Endothelial cell of umbilical vein (primary cell): ENCODE data around the gene REPIN1. TPM values are rescaled to one million over a fixed set of nuclear protein-coding genes. Genes with fewer than 3 reads are reported as not detected.

Source experiments
- BruUV-seq: library from RNA; stranded (reverse); fragments of 400-500 nt; replicated peaks from 2 replicates; lab custom pipeline; 2021; lab: Mats Ljungman, UMichigan
- CTCF ChIA-PET: fragments of 300-600, 350-600 bp; sonication (Branson Sonifier 250); formaldehyde crosslinking; loops from one replicate; lab custom pipeline; 2021; ENCODE audit warnings: antibody characterized with exemption, inconsistent platforms; lab: Charles Lee
- POLR2A ChIA-PET: fragments of 300-600, 350-600 bp; sonication (Branson Sonifier 250); formaldehyde crosslinking; loops from one replicate; lab custom pipeline; 2021; ENCODE audit warnings: antibody characterized with exemption, inconsistent platforms; lab: Charles Lee
- DNase-seq: peaks from one replicate; pipeline ENCODE4 v3.0.0-alpha.2; 2011; ENCODE audit warnings: low read depth, low spot score
- FAIRE-seq: peaks from 2 replicates; lab custom pipeline; 2011; peaks lifted over from hg19 to GRCh38; lab: Jason Lieb, UNC
- H2AFZ ChIP-seq: 2 replicates; pipeline ENCODE4 v1.6.0; 2012; ENCODE audit warnings: low read depth, low read length, control low read depth, inconsistent platforms
- H3K27ac ChIP-seq: 2 replicates; pipeline ENCODE4 v1.5.1; 2011; ENCODE audit warnings: low read depth, mild to moderate bottlenecking, control low read depth, low read length, moderate library complexity; ENCODE audit not compliant: insufficient read depth
- H3K27me3 ChIP-seq, 2 experiments: 2 replicates each; pipeline versions ENCODE4 v1.6.0 to v1.6.1; 2011; ENCODE audit warnings: low read length in 2 of 2, mixed read lengths in 1 of 2; ENCODE audit not compliant: control insufficient read depth in 2 of 2, insufficient read depth in 2 of 2
- H3K36me3 ChIP-seq, 2 experiments: 2 replicates in 1 of 2; 3 replicates in 1 of 2; pipeline ENCODE4 v1.5.1; 2011; ENCODE audit warnings: low read length in 2 of 2, mild to moderate bottlenecking in 1 of 2, moderate library complexity in 1 of 2; ENCODE audit not compliant: control insufficient read depth in 2 of 2, insufficient read depth in 2 of 2; ENCODE audit errors: extremely low read depth in 1 of 2
- H3K4me1 ChIP-seq: 3 replicates; pipeline ENCODE4 v1.5.1; 2011; ENCODE audit warnings: mild to moderate bottlenecking, low read length; ENCODE audit not compliant: control insufficient read depth, insufficient read depth; ENCODE audit errors: extremely low read depth
- H3K4me2 ChIP-seq: 2 replicates; pipeline ENCODE4 v1.6.1; 2011; ENCODE audit warnings: low read length, control low read depth, mixed read lengths; ENCODE audit not compliant: insufficient read depth
- H3K4me3 ChIP-seq, 3 experiments: fragments of 200-600 bp in 1 of 3; sonication (generic), shearing (Covaris generic) in 1 of 3; replicated peaks in 1 of 3; 2 replicates each; pipeline ENCODE4 v1.5.1; 2011 to 2016; ENCODE audit warnings: control low read depth in 3 of 3, low read length in 3 of 3, mild to moderate bottlenecking in 2 of 3, inconsistent platforms in 1 of 3, low read depth in 1 of 3, moderate library complexity in 1 of 3; ENCODE audit not compliant: insufficient read depth in 1 of 3
- H3K79me2 ChIP-seq: 2 replicates; pipeline ENCODE4 v1.6.0; 2012; ENCODE audit warnings: low read length, inconsistent platforms; ENCODE audit not compliant: control insufficient read depth, insufficient read depth
- H3K9ac ChIP-seq: replicated peaks from 2 replicates; pipeline ENCODE3; 2011; ENCODE audit warnings: low read length, control low read depth; ENCODE audit not compliant: insufficient read depth; ENCODE audit errors: extremely low read depth
- H3K9me1 ChIP-seq: replicated peaks from 3 replicates; pipeline ENCODE4 v1.6.0; 2011; ENCODE audit warnings: mild to moderate bottlenecking, low read length; ENCODE audit not compliant: control insufficient read depth, insufficient read depth; ENCODE audit errors: extremely low read depth
- H3K9me3 ChIP-seq: replicated peaks from 2 replicates; pipeline ENCODE4 v1.5.1; 2012; ENCODE audit warnings: low read length, inconsistent platforms; ENCODE audit not compliant: control insufficient read depth, insufficient read depth
- H4K20me1 ChIP-seq: replicated peaks from 2 replicates; pipeline ENCODE3; 2011; ENCODE audit warnings: mild to moderate bottlenecking, low read length; ENCODE audit not compliant: control insufficient read depth, insufficient read depth; ENCODE audit errors: extremely low read depth
- EZH2 ChIP-seq: IDR thresholded peaks from 2 replicates; pipeline ENCODE4 v1.6.1; 2012; ENCODE audit warnings: borderline replicate concordance, low read depth, mild to moderate bottlenecking, moderate library complexity, low read length, inconsistent platforms; ENCODE audit not compliant: severe bottlenecking
- FOS ChIP-seq: IDR thresholded peaks from 2 replicates; pipeline ENCODE4 v1.6.1; 2011; ENCODE audit warnings: mild to moderate bottlenecking, low read length, moderate library complexity, borderline replicate concordance; ENCODE audit not compliant: insufficient read depth
- GATA2 ChIP-seq: IDR thresholded peaks from 2 replicates; pipeline ENCODE4 v1.7.0; 2011; ENCODE audit warnings: low read depth, mild to moderate bottlenecking, moderate library complexity, mixed read lengths, low read length; ENCODE audit not compliant: insufficient read length, insufficient read depth
- JUN ChIP-seq: IDR thresholded peaks from 2 replicates; pipeline ENCODE4 v1.6.1; 2011; ENCODE audit warnings: borderline replicate concordance, low read depth; ENCODE audit not compliant: insufficient read length, insufficient read depth
- MYC ChIP-seq: IDR thresholded peaks from one replicate; pipeline ENCODE4 v1.6.1; 2011; ENCODE audit warnings: mild to moderate bottlenecking, low read depth, low read length
- POLR2A ChIP-seq: IDR thresholded peaks from 2 replicates; pipeline ENCODE4 v1.6.1; 2012; ENCODE audit warnings: low read depth, mild to moderate bottlenecking, control low read depth, low read length
- POLR2AphosphoS5 ChIP-seq: IDR thresholded peaks from 2 replicates; pipeline ENCODE4 v1.6.1; 2012; ENCODE audit warnings: low read depth, mild to moderate bottlenecking, control low read depth, low read length, moderate library complexity; ENCODE audit not compliant: insufficient read depth
- dilution Hi-C: fragments of 300-500 bp; cut with MboI; formaldehyde crosslinking; loops from one replicate; pipeline ENCODE4 v1.15.0; 2019; ENCODE audit warnings: low sequenced_read_pairs; ENCODE audit not compliant: extremely low pct_ligation_motif_present
- intact Hi-C: fragments of 100-400 bp; cut with micrococcal nuclease; formaldehyde crosslinking; loops from one replicate; pipeline ENCODE4 v1.10.0; 2022
- polyA plus RNA-seq, 4 experiments: library from polyadenylated mRNA; depleted of rRNA in 3 of 4; stranded (reverse) in 3 of 4; unstranded in 1 of 4; fragments of >200 nt; gene quantifications; 2 replicates each; pipeline versions ENCODE4 v1.2.1 to v1.2.3, GENCODE V29; 2011 to 2012; ENCODE audit warnings: missing spikeins in 1 of 4
- total RNA-seq: library from RNA; stranded (reverse); gene quantifications from 2 replicates; pipeline ENCODE4 v1.2.3, GENCODE V29; 2021
- TF ChIP-seq, protein P1 (sequence below), 2 donors: IDR thresholded peaks; 1 replicate in 1 of 2; 2 replicates in 1 of 2; pipeline ENCODE4 v1.5.1; 2011; ENCODE audit warnings: low read length in 2 of 2, mild to moderate bottlenecking in 2 of 2, moderate library complexity in 2 of 2, control low read depth in 1 of 2, inconsistent platforms in 1 of 2, low read depth in 1 of 2; ENCODE audit not compliant: insufficient read depth in 1 of 2; ENCODE audit errors: extremely low read depth in 1 of 2
- TF ChIP-seq, protein P2 (sequence below): IDR thresholded peaks from 2 replicates; pipeline ENCODE4 v1.6.1; 2011; ENCODE audit not compliant: insufficient read depth, insufficient read length

The REPIN1 gene
- total and polyA plus RNA-seq, 2 donors (not counting 3 experiments of a cell fraction or from before 2014, with no cell fraction given), result 108 to 140 TPM

DNA sequence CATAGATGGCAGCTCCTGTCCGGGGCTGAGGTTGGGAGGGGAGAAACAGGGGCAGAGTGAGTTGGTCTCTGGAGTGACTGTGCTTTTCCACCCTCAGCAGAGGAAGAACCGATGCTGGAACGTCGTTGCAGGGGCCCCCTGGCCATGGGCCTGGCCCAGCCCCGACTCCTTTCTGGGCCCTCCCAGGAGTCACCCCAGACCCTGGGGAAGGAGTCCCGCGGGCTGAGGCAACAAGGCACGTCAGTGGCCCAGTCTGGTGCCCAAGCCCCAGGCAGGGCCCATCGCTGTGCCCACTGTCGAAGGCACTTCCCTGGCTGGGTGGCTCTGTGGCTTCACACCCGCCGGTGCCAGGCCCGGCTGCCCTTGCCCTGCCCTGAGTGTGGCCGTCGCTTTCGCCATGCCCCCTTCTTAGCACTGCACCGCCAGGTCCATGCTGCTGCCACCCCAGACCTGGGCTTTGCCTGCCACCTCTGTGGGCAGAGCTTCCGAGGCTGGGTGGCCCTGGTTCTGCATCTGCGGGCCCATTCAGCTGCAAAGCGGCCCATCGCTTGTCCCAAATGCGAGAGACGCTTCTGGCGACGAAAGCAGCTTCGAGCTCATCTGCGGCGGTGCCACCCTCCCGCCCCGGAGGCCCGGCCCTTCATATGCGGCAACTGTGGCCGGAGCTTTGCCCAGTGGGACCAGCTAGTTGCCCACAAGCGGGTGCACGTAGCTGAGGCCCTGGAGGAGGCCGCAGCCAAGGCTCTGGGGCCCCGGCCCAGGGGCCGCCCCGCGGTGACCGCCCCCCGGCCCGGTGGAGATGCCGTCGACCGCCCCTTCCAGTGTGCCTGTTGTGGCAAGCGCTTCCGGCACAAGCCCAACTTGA is 2.7 kb downstream of the REPIN1 start:
- Histone ChIP-seq H4K20me1 (no peaks in the 10 kb centered on the region), H3K9me3 (no peaks in the 10 kb centered on the region), H3K4me2 (no peak overlapping the region), H3K27me3 (no peaks in the 10 kb centered on the region), H3K9me1 (no peaks in the 10 kb centered on the region), H3K79me2 (peaks cover 54% of the 10 kb centered on the region), H3K4me3 (no peak overlapping the region), H3K9ac (no peak overlapping the region), H3K4me1 (peaks cover 17% of the 10 kb centered on the region), H3K27ac (peak overlapping the region; percentile 57), H3K36me3 (peaks cover 15 to 37% of the 10 kb centered on the region in 2 experiments), H2AFZ (no peak overlapping the region)
- DNase-seq, result no peak
- no TSS peak for BruUV-seq
- no peak for FAIRE-seq
- ChIA-PET POLR2A (no interaction called here), CTCF (no interaction called here)
- TF ChIP-seq, protein P1, sequence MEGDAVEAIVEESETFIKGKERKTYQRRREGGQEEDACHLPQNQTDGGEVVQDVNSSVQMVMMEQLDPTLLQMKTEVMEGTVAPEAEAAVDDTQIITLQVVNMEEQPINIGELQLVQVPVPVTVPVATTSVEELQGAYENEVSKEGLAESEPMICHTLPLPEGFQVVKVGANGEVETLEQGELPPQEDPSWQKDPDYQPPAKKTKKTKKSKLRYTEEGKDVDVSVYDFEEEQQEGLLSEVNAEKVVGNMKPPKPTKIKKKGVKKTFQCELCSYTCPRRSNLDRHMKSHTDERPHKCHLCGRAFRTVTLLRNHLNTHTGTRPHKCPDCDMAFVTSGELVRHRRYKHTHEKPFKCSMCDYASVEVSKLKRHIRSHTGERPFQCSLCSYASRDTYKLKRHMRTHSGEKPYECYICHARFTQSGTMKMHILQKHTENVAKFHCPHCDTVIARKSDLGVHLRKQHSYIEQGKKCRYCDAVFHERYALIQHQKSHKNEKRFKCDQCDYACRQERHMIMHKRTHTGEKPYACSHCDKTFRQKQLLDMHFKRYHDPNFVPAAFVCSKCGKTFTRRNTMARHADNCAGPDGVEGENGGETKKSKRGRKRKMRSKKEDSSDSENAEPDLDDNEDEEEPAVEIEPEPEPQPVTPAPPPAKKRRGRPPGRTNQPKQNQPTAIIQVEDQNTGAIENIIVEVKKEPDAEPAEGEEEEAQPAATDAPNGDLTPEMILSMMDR (IDR thresholded peaks at IDR 0.05; ENCODE audit: extremely low read depth in 1 of 2, insufficient read depth in 1 of 2, low read depth in 1 of 2, low read length in 2 of 2), result no peak
- TF ChIP-seq MYC, result no peak
- no peak for TF ChIP-seq POLR2A
- TF ChIP-seq JUN, result no peak
- no peak for TF ChIP-seq EZH2
- intact Hi-C loops (loop anchor here (10.0 kb wide), 1 partner anchor 193 kb away; the partner anchor contains the start of gene GIMAP4), dilution Hi-C loops (no loop called here)

DNA sequence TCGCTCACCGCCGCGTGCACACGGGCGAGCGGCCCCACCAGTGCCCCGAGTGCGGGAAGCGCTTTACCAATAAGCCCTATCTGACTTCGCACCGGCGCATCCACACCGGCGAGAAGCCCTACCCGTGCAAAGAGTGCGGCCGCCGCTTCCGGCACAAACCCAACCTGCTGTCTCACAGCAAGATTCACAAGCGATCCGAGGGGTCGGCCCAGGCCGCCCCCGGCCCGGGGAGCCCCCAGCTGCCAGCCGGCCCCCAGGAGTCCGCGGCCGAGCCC is 3.3 kb downstream of the REPIN1 start:
- Histone ChIP-seq H3K4me1 (peaks cover 22% of the 10 kb centered on the region), H2AFZ (no peak overlapping the region), H3K27me3 (no peaks in the 10 kb centered on the region), H3K4me2 (no peak overlapping the region), H4K20me1 (no peaks in the 10 kb centered on the region), H3K9me3 (no peaks in the 10 kb centered on the region), H3K4me3 (no peak overlapping the region), H3K9me1 (no peaks in the 10 kb centered on the region), H3K27ac (no peak overlapping the region), H3K36me3 (peaks cover 15 to 37% of the 10 kb centered on the region in 2 experiments), H3K79me2 (peaks cover 54% of the 10 kb centered on the region), H3K9ac (no peak overlapping the region)
- CTCF ChIA-PET, result no interaction called here
- no TSS peak for BruUV-seq
- DNase-seq (no peak), FAIRE-seq (no peak)
- POLR2A ChIA-PET, result no interaction called here
- dilution Hi-C loops (no loop called here), intact Hi-C loops (loop anchor here (10.0 kb wide), 1 partner anchor 193 kb away; the partner anchor contains the start of gene GIMAP4)
- no peak for TF ChIP-seq FOS
- TF ChIP-seq POLR2AphosphoS5, result no peak
- no peak for TF ChIP-seq GATA2
- TF ChIP-seq POLR2A, result no peak
- TF ChIP-seq JUN, result no peak
- TF ChIP-seq MYC, result no peak
- TF ChIP-seq, protein P2, sequence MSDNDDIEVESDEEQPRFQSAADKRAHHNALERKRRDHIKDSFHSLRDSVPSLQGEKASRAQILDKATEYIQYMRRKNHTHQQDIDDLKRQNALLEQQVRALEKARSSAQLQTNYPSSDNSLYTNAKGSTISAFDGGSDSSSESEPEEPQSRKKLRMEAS, result no peak
- TF ChIP-seq EZH2, result no peak
- TF ChIP-seq, protein P1 (IDR thresholded peaks at IDR 0.05; ENCODE audit: extremely low read depth in 1 of 2, insufficient read depth in 1 of 2, low read depth in 1 of 2, low read length in 2 of 2), result no peak
